Neural cell (in vitro differentiated cells): Measurements from ENCODE around the gene ZC3H14.

Experiments
- EP300 ChIP-seq: fragments of 450-650 bp; conservative IDR thresholded peaks from 2 replicates; pipeline ENCODE4 v1.6.1; 2014; ENCODE audit warnings: antibody characterized with exemption, mild to moderate bottlenecking, moderate library complexity; ENCODE audit not compliant: poor library complexity, severe bottlenecking
- EZH2 ChIP-seq: fragments of 200-600, 300-800 bp; shearing (Covaris generic), sonication (generic); IDR thresholded peaks from 2 replicates; pipeline ENCODE4 v1.6.1; 2014; ENCODE audit warnings: antibody characterized with exemption, low read length, borderline replicate concordance, mild to moderate bottlenecking; ENCODE audit not compliant: insufficient read depth, poor library complexity, severe bottlenecking
- MXI1 ChIP-seq: fragments of 450-650 bp; conservative IDR thresholded peaks from 2 replicates; pipeline ENCODE4 v1.6.1; 2014; ENCODE audit warnings: antibody characterized with exemption, mild to moderate bottlenecking; ENCODE audit not compliant: poor library complexity, severe bottlenecking
- POLR2AphosphoS5 ChIP-seq: IDR thresholded peaks from 2 replicates; pipeline ENCODE4 v1.6.1; 2012
- RAD21 ChIP-seq: fragments of 450-650 bp; conservative IDR thresholded peaks from 2 replicates; pipeline ENCODE4 v1.6.1; 2014; ENCODE audit warnings: antibody characterized with exemption, mild to moderate bottlenecking, moderate library complexity
- REST ChIP-seq: IDR thresholded peaks from 2 replicates; pipeline ENCODE4 v1.6.1; 2012; ENCODE audit warnings: borderline replicate concordance
- SMC3 ChIP-seq: fragments of 450-650 bp; conservative IDR thresholded peaks from 2 replicates; pipeline ENCODE4 v1.6.1; 2014; ENCODE audit warnings: antibody characterized with exemption, mild to moderate bottlenecking, moderate library complexity; ENCODE audit not compliant: poor library complexity
- TAF1 ChIP-seq: IDR thresholded peaks from 2 replicates; pipeline ENCODE4 v1.6.1; 2012; ENCODE audit warnings: low read depth
- TF ChIP-seq, protein P1 (sequence below): fragments of 450-650 bp; IDR thresholded peaks from 2 replicates; pipeline ENCODE4 v1.5.1; 2014; ENCODE audit warnings: antibody characterized with exemption, mild to moderate bottlenecking, moderate library complexity; ENCODE audit not compliant: poor library complexity, severe bottlenecking

DNA sequence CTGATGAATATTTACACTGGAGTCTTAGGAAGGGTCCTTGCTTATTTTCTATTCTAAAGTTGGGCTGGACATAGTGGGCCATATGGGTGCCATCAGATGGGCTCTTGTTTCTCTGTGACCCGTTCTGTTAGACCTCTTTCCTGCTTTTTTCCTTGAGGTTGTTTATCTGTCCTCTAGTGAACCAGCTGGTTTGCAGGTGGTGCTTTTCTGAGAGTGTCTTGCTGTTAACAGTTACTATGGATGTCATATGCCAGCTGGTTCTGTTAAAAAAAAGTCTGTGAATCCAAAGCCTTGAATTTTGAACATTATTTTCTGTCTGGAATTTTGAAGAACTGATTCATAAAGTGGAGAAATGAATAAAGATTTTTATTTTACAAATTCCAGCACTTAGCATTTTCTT, 29.2 kb downstream of the ZC3H14 start:
- TF ChIP-seq, protein P1, sequence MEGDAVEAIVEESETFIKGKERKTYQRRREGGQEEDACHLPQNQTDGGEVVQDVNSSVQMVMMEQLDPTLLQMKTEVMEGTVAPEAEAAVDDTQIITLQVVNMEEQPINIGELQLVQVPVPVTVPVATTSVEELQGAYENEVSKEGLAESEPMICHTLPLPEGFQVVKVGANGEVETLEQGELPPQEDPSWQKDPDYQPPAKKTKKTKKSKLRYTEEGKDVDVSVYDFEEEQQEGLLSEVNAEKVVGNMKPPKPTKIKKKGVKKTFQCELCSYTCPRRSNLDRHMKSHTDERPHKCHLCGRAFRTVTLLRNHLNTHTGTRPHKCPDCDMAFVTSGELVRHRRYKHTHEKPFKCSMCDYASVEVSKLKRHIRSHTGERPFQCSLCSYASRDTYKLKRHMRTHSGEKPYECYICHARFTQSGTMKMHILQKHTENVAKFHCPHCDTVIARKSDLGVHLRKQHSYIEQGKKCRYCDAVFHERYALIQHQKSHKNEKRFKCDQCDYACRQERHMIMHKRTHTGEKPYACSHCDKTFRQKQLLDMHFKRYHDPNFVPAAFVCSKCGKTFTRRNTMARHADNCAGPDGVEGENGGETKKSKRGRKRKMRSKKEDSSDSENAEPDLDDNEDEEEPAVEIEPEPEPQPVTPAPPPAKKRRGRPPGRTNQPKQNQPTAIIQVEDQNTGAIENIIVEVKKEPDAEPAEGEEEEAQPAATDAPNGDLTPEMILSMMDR, result no peak
- no peak for TF ChIP-seq EZH2
- TF ChIP-seq POLR2AphosphoS5, result no peak
- no peak for TF ChIP-seq EP300
- TF ChIP-seq MXI1, result no peak
- no peak for TF ChIP-seq RAD21
- no peak for TF ChIP-seq REST
- TF ChIP-seq SMC3, result no peak
- TF ChIP-seq TAF1, result no peak
